HCT116 (cell line): ENCODE results near the gene MSI2. TPM values are rescaled to one million over a fixed set of nuclear protein-coding genes. Genes with fewer than 3 reads are reported as not detected.

Experiments used
- ATAC-seq: fragments of 200-7000 bp; cut with Tn5 transposase; 2 replicates; pipeline ENCODE4 v1.9.1; 2020; ENCODE audit warnings: mild to moderate bottlenecking, moderate library complexity
- BruUV-seq: library from RNA; stranded (reverse); fragments of 400-500 nt; replicated peaks from 2 replicates; lab custom pipeline; 2021; lab: Mats Ljungman, UMichigan
- CTCF ChIA-PET: fragments of 300-600 bp; sonication (Branson Sonifier 250); formaldehyde crosslinking; loops from one replicate; lab custom pipeline; 2021; ENCODE audit warnings: antibody characterized with exemption; lab: Charles Lee
- POLR2A ChIA-PET: fragments of 300-600, 350-600 bp; sonication (Branson Sonifier 250); formaldehyde crosslinking; loops from one replicate; lab custom pipeline; 2021; ENCODE audit warnings: antibody characterized with exemption; lab: Charles Lee
- RAD21 ChIA-PET, 2 experiments: fragments of 300-600 bp; sonication (Branson Sonifier 250); formaldehyde crosslinking; loops; one replicate each; lab custom pipeline; 2023; ENCODE audit warnings: low total read pairs in 2 of 2; ENCODE audit not compliant: uncharacterized antibody in 2 of 2, unreplicated experiment in 2 of 2, low non-redundant PET in 1 of 2; lab: Charles Lee
- DNase-seq: peaks from one replicate; pipeline ENCODE4 v3.0.0-alpha.2; 2010; ENCODE audit warnings: low read depth, low spot score
- H2AFZ ChIP-seq: fragments of 200-600 bp; shearing (Covaris generic), sonication (generic); 2 replicates; pipeline ENCODE4 v1.6.1; 2017; ENCODE audit warnings: low read depth, mixed run types, mixed read lengths, antibody characterized with exemption, low read length; ENCODE audit not compliant: poor library complexity, severe bottlenecking
- H3K27ac ChIP-seq: 2 replicates; pipeline ENCODE4 v1.5.1; 2012; ENCODE audit warnings: low read depth, low read length
- H3K27me3 ChIP-seq: fragments of 200-600 bp; sonication (generic); 2 replicates; pipeline ENCODE4 v1.6.1; 2016; ENCODE audit warnings: mixed run types, low read length, mixed read lengths; ENCODE audit not compliant: insufficient read depth
- H3K36me3 ChIP-seq, 2 experiments: fragments of 200-500 bp in 1 of 2; fragments of 200-600 bp in 1 of 2; sonication (Bioruptor generic) in 1 of 2; sonication (generic) in 1 of 2; 2 replicates each; pipeline versions ENCODE4 v1.5.1 to v1.6.1; 2014 to 2016; ENCODE audit warnings: low read length in 2 of 2, inconsistent platforms in 1 of 2, mixed read lengths in 1 of 2, mixed run types in 1 of 2; ENCODE audit not compliant: insufficient read depth in 2 of 2, control insufficient read depth in 1 of 2
- H3K4me1 ChIP-seq, 2 experiments: fragments of 200-600 bp in 1 of 2; sonication (generic) in 1 of 2; 2 replicates each; pipeline versions ENCODE4 v1.5.1 to v1.6.1; 2012 to 2017; ENCODE audit warnings: low read length in 2 of 2, inconsistent platforms in 1 of 2, mild to moderate bottlenecking in 1 of 2, mixed read lengths in 1 of 2, mixed run types in 1 of 2, moderate library complexity in 1 of 2; ENCODE audit not compliant: insufficient read depth in 2 of 2, control insufficient read depth in 1 of 2
- H3K4me2 ChIP-seq: fragments of 200-600 bp; sonication (generic); 2 replicates; pipeline ENCODE4 v1.6.1; 2017; ENCODE audit warnings: mixed run types, low read length, mixed read lengths
- H3K4me3 ChIP-seq, 2 experiments: fragments of 200-600 bp in 1 of 2; sonication (generic) in 1 of 2; replicated peaks in 1 of 2; 2 replicates each; pipeline ENCODE4 v1.5.1; 2011 to 2016; ENCODE audit warnings: low read length in 2 of 2, control low read depth in 1 of 2, low read depth in 1 of 2, mild to moderate bottlenecking in 1 of 2, mixed read lengths in 1 of 2, mixed run types in 1 of 2
- H3K79me2 ChIP-seq: fragments of 200-600 bp; sonication (generic); 2 replicates; pipeline ENCODE4 v1.6.1; 2017; ENCODE audit warnings: mild to moderate bottlenecking, mixed run types, low read length, moderate library complexity, mixed read lengths; ENCODE audit not compliant: insufficient read depth
- H3K9ac ChIP-seq: fragments of 200-600 bp; sonication (generic); 2 replicates; pipeline ENCODE4 v1.6.1; 2016; ENCODE audit warnings: low read length, mixed read lengths
- H3K9me2 ChIP-seq: fragments of 200-600 bp; sonication (generic), shearing (Covaris generic); 2 replicates; pipeline ENCODE4 v1.6.1; 2017; ENCODE audit warnings: mixed run types, mild to moderate bottlenecking, moderate library complexity; ENCODE audit not compliant: insufficient read depth
- H3K9me3 ChIP-seq, 2 experiments: fragments of 200-500 bp in 1 of 2; fragments of 200-600 bp in 1 of 2; sonication (Bioruptor generic) in 1 of 2; sonication (generic) in 1 of 2; 2 replicates each; pipeline ENCODE4 v1.6.1; 2014 to 2017; ENCODE audit warnings: low read length in 2 of 2, mixed read lengths in 2 of 2, inconsistent platforms in 1 of 2, low read depth in 1 of 2, mild to moderate bottlenecking in 1 of 2, mixed run types in 1 of 2, moderate library complexity in 1 of 2; ENCODE audit not compliant: control insufficient read depth in 1 of 2, insufficient read depth in 1 of 2
- H4K20me1 ChIP-seq: fragments of 200-600 bp; sonication (generic), shearing (Covaris generic); 2 replicates; pipeline ENCODE4 v1.6.1; 2017; ENCODE audit warnings: mixed run types, mild to moderate bottlenecking, moderate library complexity; ENCODE audit not compliant: insufficient read depth
- ATF3 ChIP-seq: IDR thresholded peaks from 2 replicates; pipeline ENCODE4 v1.6.1; 2012
- CBX3 ChIP-seq: IDR thresholded peaks from 2 replicates; pipeline ENCODE4 v1.6.1; 2012; ENCODE audit warnings: low read depth
- CTCF ChIP-seq, 3 experiments: fragments of 200-600 bp in 1 of 3; sonication (generic) in 1 of 3; IDR thresholded peaks in 2 of 3; conservative IDR thresholded peaks in 1 of 3; 2 replicates each; pipeline ENCODE4 v1.5.1; 2012 to 2017; ENCODE audit warnings: low read depth in 2 of 3, low read length in 2 of 3, antibody characterized with exemption in 1 of 3, borderline replicate concordance in 1 of 3, control low read depth in 1 of 3, mild to moderate bottlenecking in 1 of 3, mixed read lengths in 1 of 3, mixed run types in 1 of 3, moderate library complexity in 1 of 3; ENCODE audit not compliant: insufficient read depth in 1 of 3
- EGR1 ChIP-seq: IDR thresholded peaks from 2 replicates; pipeline ENCODE4 v1.6.1; 2012; ENCODE audit warnings: low read depth
- ELF1 ChIP-seq: IDR thresholded peaks from 2 replicates; pipeline ENCODE4 v1.6.1; 2012; ENCODE audit warnings: low read depth, borderline replicate concordance
- FOSL1 ChIP-seq: IDR thresholded peaks from 2 replicates; pipeline ENCODE4 v1.6.1; 2012; ENCODE audit warnings: low read depth
- JUND ChIP-seq: IDR thresholded peaks from 2 replicates; pipeline ENCODE4 v1.6.1; 2012
- MAX ChIP-seq: IDR thresholded peaks from 2 replicates; pipeline ENCODE4 v1.6.1; 2012
- POLR2A ChIP-seq: IDR thresholded peaks from 2 replicates; pipeline ENCODE4 v1.7.0; 2011; ENCODE audit warnings: borderline replicate concordance; ENCODE audit not compliant: insufficient read depth, insufficient read length; ENCODE audit errors: extremely low read depth
- POLR2AphosphoS5 ChIP-seq: IDR thresholded peaks from 2 replicates; pipeline ENCODE4 v1.6.1; 2011; ENCODE audit warnings: mild to moderate bottlenecking, low read depth, low read length, moderate library complexity
- RAD21 ChIP-seq: IDR thresholded peaks from 2 replicates; pipeline ENCODE4 v1.6.1; 2012; ENCODE audit warnings: low read depth, mild to moderate bottlenecking
- REST ChIP-seq: IDR thresholded peaks from 2 replicates; pipeline ENCODE4 v1.6.1; 2012; ENCODE audit warnings: low read depth
- SIN3A ChIP-seq: IDR thresholded peaks from 2 replicates; pipeline ENCODE4 v1.6.1; 2012; ENCODE audit warnings: low read depth
- SP1 ChIP-seq: IDR thresholded peaks from 2 replicates; pipeline ENCODE4 v1.6.1; 2012; ENCODE audit warnings: low read depth
- SRF ChIP-seq: IDR thresholded peaks from 2 replicates; pipeline ENCODE4 v1.6.1; 2012; ENCODE audit warnings: low read depth
- YY1 ChIP-seq: IDR thresholded peaks from 2 replicates; pipeline ENCODE4 v1.6.1; 2011; ENCODE audit warnings: low read length, low read depth, moderate library complexity, mild to moderate bottlenecking; ENCODE audit not compliant: insufficient replicate concordance; ENCODE audit errors: extremely low read depth
- ZBTB33 ChIP-seq: IDR thresholded peaks from 2 replicates; pipeline ENCODE4 v1.6.1; 2011; ENCODE audit warnings: mild to moderate bottlenecking, low read length, moderate library complexity; ENCODE audit not compliant: insufficient replicate concordance; ENCODE audit errors: extremely low read depth
- ZFX ChIP-seq: fragments of 450-650 bp; IDR thresholded peaks from 2 replicates; pipeline ENCODE4 v1.6.1; 2017
- ZNF274 ChIP-seq: fragments of 200-500 bp; sonication (Bioruptor generic); IDR thresholded peaks from 2 replicates; pipeline ENCODE4 v1.6.1; 2014; ENCODE audit warnings: mild to moderate bottlenecking, low read depth, low read length, inconsistent platforms
- intact Hi-C: fragments of 100-400 bp; cut with micrococcal nuclease; formaldehyde crosslinking; loops from 2 replicates; pipeline ENCODE4 v1.10.0; 2022
- total RNA-seq: library from RNA; stranded (reverse); gene quantifications from one replicate; pipeline ENCODE4 v1.2.1, GENCODE V29; 2021; ENCODE audit not compliant: unreplicated experiment

Gene MSI2
- total RNA-seq, 1 experiment from 2014 or later: 137 TPM

- no TSS peak for BruUV-seq
- DNase-seq (no peak), ATAC-seq (no peak)
- Histone ChIP-seq H3K9me2 (no peaks in the 10 kb centered on the region), H3K27me3 (no peaks in the 10 kb centered on the region), H3K4me1 (0 out of 4 replicates have a peak, but pooled peaks cover 2 to 8% of the 10 kb centered on the region in 2 experiments), H3K9ac (no peak overlapping the region), H2AFZ (no peak overlapping the region), H3K4me3 (no peak overlapping the region), H3K27ac (no peak overlapping the region), H3K79me2 (no peaks in the 10 kb centered on the region; the same call in 1 of the 2 replicates), H3K9me3 (no peaks in the 10 kb centered on the region), H4K20me1 (peaks cover 5% of the 10 kb centered on the region; the same call in 1 of the 2 replicates), H3K36me3 (no peaks in the 10 kb centered on the region), H3K4me2 (no peak overlapping the region)
- RAD21 ChIA-PET: interaction anchor here (0.7 kb wide), 2 partner anchors 28 to 885 kb away, joined by 3 to 4 read pairs; no protein-coding TSS in a partner anchor
- intact Hi-C loops: no loop called here
- TF ChIP-seq SP1 (no peak), RAD21 (no peak), POLR2AphosphoS5 (no peak), MAX (no peak), EGR1 (no peak), FOSL1 (no peak), SIN3A (no peak), REST (no peak), ELF1 (no peak), CTCF (IDR thresholded peaks at IDR 0.05 in 2 of 3, conservative IDR thresholded peaks at IDR 0.05 in 1 of 3; ENCODE audit: borderline replicate concordance in 1 of 3, insufficient read depth in 1 of 3, low read depth in 2 of 3, low read length in 2 of 3) (no peak), ZBTB33 (no peak), ZFX (no peak), YY1 (no peak), SRF (no peak), POLR2A (no peak), CBX3 (no peak), ATF3 (no peak), ZNF274 (no peak), JUND (no peak)
- CTCF ChIA-PET: interaction anchor here (1.3 kb wide), 1 partner anchor 261 kb away, joined by 3 read pairs; no protein-coding TSS in a partner anchor
- POLR2A ChIA-PET: no interaction called here
Observed at GRCh38 chr17:57504208-57504607, 247.9 kb downstream of the MSI2 start.
